GM23338 (cell line): Measurements from ENCODE around the gene HCRTR1. TPM values are rescaled to one million over a fixed set of nuclear protein-coding genes. Genes with fewer than 3 reads are reported as not detected.

ENCODE experiments used
- ATAC-seq: fragments of 200-7000 bp; cut with Tn5 transposase; 3 replicates; pipeline ENCODE4 v1.9.1; 2020
- DNase-seq: peaks from one replicate; pipeline ENCODE4 v3.0.0-alpha.2; 2015; ENCODE audit warnings: low spot score
- H2AFZ ChIP-seq: fragments of 200-600 bp; sonication (generic); 2 replicates; pipeline ENCODE4 v1.8.0; 2016; ENCODE audit warnings: antibody characterized with exemption, mild to moderate bottlenecking, moderate library complexity
- H3F3A ChIP-seq: fragments of 200-600 bp; sonication (generic); replicated peaks from 2 replicates; pipeline ENCODE4 v1.8.0; 2017; ENCODE audit warnings: antibody characterized with exemption, mixed run types, low read depth
- H3K27ac ChIP-seq: fragments of 200-600 bp; sonication (generic); 2 replicates; pipeline ENCODE4 v1.6.1; 2016; ENCODE audit warnings: low read depth
- H3K27me3 ChIP-seq: fragments of 200-600 bp; sonication (generic); 2 replicates; pipeline ENCODE4 v1.8.0; 2016; ENCODE audit warnings: mild to moderate bottlenecking, mixed run types, moderate library complexity; ENCODE audit not compliant: insufficient read depth
- H3K36me3 ChIP-seq: fragments of 200-600 bp; sonication (generic); 2 replicates; pipeline ENCODE4 v1.8.0; 2016; ENCODE audit warnings: mild to moderate bottlenecking; ENCODE audit not compliant: insufficient read depth
- H3K4me1 ChIP-seq: fragments of 200-600 bp; sonication (generic); 2 replicates; pipeline ENCODE4 v1.8.0; 2016; ENCODE audit warnings: mild to moderate bottlenecking, moderate library complexity; ENCODE audit not compliant: insufficient read depth
- H3K4me2 ChIP-seq: fragments of 200-600 bp; sonication (generic); 2 replicates; pipeline ENCODE4 v1.7.1; 2017; ENCODE audit warnings: mixed run types
- H3K4me3 ChIP-seq: fragments of 200-600 bp; sonication (generic); 2 replicates; pipeline ENCODE4 v1.6.1; 2016; ENCODE audit warnings: mixed run types
- H3K79me2 ChIP-seq: fragments of 200-600 bp; sonication (generic); replicated peaks from 2 replicates; pipeline ENCODE4 v1.8.0; 2017; ENCODE audit warnings: mild to moderate bottlenecking; ENCODE audit not compliant: insufficient read depth
- H3K9me2 ChIP-seq: fragments of 200-600 bp; sonication (generic); 2 replicates; pipeline ENCODE4 v1.8.0; 2017; ENCODE audit not compliant: insufficient read depth
- H4K20me1 ChIP-seq: fragments of 200-600 bp; sonication (generic); replicated peaks from 2 replicates; pipeline ENCODE4 v1.8.0; 2017; ENCODE audit warnings: mild to moderate bottlenecking; ENCODE audit not compliant: insufficient read depth
- H3K27ac Mint-ChIP-seq: 2 replicates; pipeline ENCODE4 v1.8.0; 2020; ENCODE audit warnings: inconsistent platforms, mild to moderate bottlenecking, moderate library complexity, mixed read lengths
- H3K27me3 Mint-ChIP-seq: 3 replicates; pipeline ENCODE4 v1.8.0; 2022; ENCODE audit warnings: low read depth, mild to moderate bottlenecking, moderate library complexity, mixed read lengths, inconsistent platforms; ENCODE audit not compliant: insufficient read depth, poor library complexity
- H3K36me3 Mint-ChIP-seq: 3 replicates; pipeline ENCODE4 v1.8.0; 2021; ENCODE audit warnings: low read depth, mild to moderate bottlenecking, inconsistent platforms, moderate library complexity, mixed read lengths
- H3K4me1 Mint-ChIP-seq: 3 replicates; pipeline ENCODE4 v1.8.0; 2020; ENCODE audit warnings: mild to moderate bottlenecking, inconsistent platforms, mixed read lengths
- H3K4me3 Mint-ChIP-seq: 3 replicates; pipeline ENCODE4 v1.8.0; 2021; ENCODE audit warnings: moderate library complexity, mild to moderate bottlenecking, inconsistent platforms, mixed read lengths
- H3K9me3 Mint-ChIP-seq: 3 replicates; pipeline ENCODE4 v1.8.0; 2020; ENCODE audit warnings: moderate library complexity, mild to moderate bottlenecking, inconsistent platforms, mixed read lengths
- CREB1 ChIP-seq: fragments of 250-450 bp; sonication (Bioruptor Pico); IDR thresholded peaks from 2 replicates; pipeline ENCODE4 v1.5.0; 2020; ENCODE audit warnings: low read depth, mild to moderate bottlenecking, moderate library complexity
- CTCF ChIP-seq, 2 experiments: fragments of 200-600 bp in 1 of 2; sonication (generic) in 1 of 2; conservative IDR thresholded peaks; 2 replicates each; pipeline versions ENCODE4 v1.5.1 to v1.6.1; 2016 to 2017; ENCODE audit warnings: antibody characterized with exemption in 2 of 2, low read depth in 2 of 2, mild to moderate bottlenecking in 2 of 2, moderate library complexity in 1 of 2
- ETS1 ChIP-seq: IDR thresholded peaks from 2 replicates; pipeline ENCODE4 v1.6.1; 2016; ENCODE audit warnings: antibody characterized with exemption
- EZH2 ChIP-seq: fragments of 200-600 bp; sonication (generic); IDR thresholded peaks from one replicate; pipeline ENCODE4 v1.8.0; 2017; ENCODE audit warnings: antibody characterized with exemption, mild to moderate bottlenecking, low read depth; ENCODE audit not compliant: unreplicated experiment
- JUNB ChIP-seq: IDR thresholded peaks from one replicate; pipeline ENCODE4 v1.6.1; 2016; ENCODE audit warnings: antibody characterized with exemption; ENCODE audit not compliant: unreplicated experiment
- NANOG ChIP-seq: IDR thresholded peaks from 2 replicates; pipeline ENCODE4 v1.6.1; 2016; ENCODE audit warnings: antibody characterized with exemption, borderline replicate concordance
- POLR2AphosphoS5 ChIP-seq: IDR thresholded peaks from 2 replicates; pipeline ENCODE4 v1.6.1; 2016; ENCODE audit warnings: antibody characterized with exemption, low read depth
- ZNF331 ChIP-seq: fragments of 250-450 bp; sonication (Bioruptor Pico); IDR thresholded peaks from 2 replicates; pipeline ENCODE4 v1.5.0; 2020; ENCODE audit warnings: low read depth, mild to moderate bottlenecking, moderate library complexity
- polyA plus RNA-seq: library from polyadenylated mRNA; unstranded; fragments of >200 nt; fragmentation: Nextera tagmentation; extraction: Ambion mirVana; gene quantifications from 2 replicates; pipeline ENCODE4 v1.2.1, GENCODE V29; 2016
- total RNA-seq: library from RNA; depleted of rRNA; stranded (reverse); fragments of >200 nt; shearing (Covaris generic); gene quantifications from 2 replicates; pipeline ENCODE4 v1.2.3, GENCODE V29; 2014
- TF ChIP-seq, protein P1 (sequence below): fragments of 250-450 bp; sonication (Bioruptor Pico); IDR thresholded peaks from 2 replicates; pipeline ENCODE4 v1.5.0; 2020; ENCODE audit warnings: mild to moderate bottlenecking, moderate library complexity

The HCRTR1 gene
- total and polyA plus RNA-seq, 2 experiments from 2014 or later = 0.15 to 1.0 TPM

DNA sequence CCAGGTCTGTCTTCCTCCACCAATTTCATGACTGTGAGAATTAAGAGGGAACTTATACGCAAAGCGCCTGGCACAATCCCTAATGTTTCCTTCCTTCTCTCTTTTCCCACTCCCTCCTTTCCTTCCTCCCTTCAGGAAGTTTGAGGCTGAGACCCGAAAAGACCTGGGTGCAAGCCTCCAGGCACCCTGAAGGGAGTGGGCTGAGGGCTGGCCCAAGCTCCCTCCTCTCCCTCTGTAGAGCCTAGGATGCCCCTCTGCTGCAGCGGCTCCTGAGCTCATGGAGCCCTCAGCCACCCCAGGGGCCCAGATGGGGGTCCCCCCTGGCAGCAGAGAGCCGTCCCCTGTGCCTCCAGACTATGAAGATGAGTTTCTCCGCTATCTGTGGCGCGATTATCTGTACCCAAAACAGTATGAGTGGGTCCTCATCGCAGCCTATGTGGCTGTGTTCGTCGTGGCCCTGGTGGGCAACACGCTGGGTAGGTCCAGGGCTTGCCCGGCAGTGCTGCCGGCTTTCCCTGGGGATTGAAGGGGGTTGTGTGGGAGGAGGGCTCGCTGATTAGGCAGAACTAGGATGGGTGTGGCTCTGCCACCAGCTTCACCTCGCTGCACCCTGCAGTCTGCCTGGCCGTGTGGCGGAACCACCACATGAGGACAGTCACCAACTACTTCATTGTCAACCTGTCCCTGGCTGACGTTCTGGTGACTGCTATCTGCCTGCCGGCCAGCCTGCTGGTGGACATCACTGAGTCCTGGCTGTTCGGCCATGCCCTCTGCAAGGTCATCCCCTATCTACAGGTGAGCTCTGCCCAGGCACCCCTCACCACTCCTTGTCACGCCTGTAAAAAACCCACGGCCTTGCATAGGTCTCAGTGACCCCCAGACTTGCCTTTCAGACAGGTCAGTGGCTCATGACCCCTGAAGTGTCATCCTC lies 1.7 kb downstream of the HCRTR1 start:
- Mint-ChIP-seq H3K9me3 (no peaks in the 10 kb centered on the region), H3K4me1 (peaks cover 9% of the 10 kb centered on the region), H3K36me3 (no peaks in the 10 kb centered on the region), H3K4me3 (peak overlapping the region; percentile 62; the same call in 2 of the 3 replicates), H3K27ac (no peak overlapping the region; the same call in 1 of the 2 replicates), H3K27me3 (peaks cover 19% of the 10 kb centered on the region)
- no peak overlapping the region for H3K4me3 ChIP-seq
- no peaks in the 10 kb centered on the region for H3K4me1 ChIP-seq
- no peak overlapping the region for H3K4me2 ChIP-seq
- no peak for ATAC-seq
- no peaks in the 10 kb centered on the region for H3F3A ChIP-seq
- TF ChIP-seq CREB1 = no peak
- TF ChIP-seq ETS1 = no peak
- TF ChIP-seq EZH2 = no peak
- TF ChIP-seq CTCF (conservative IDR thresholded peaks at IDR 0.05; ENCODE audit: low read depth in 2 of 2) = no peak
- no peak for TF ChIP-seq ZNF331 (CRISPR knock-in tag)
- no peak for TF ChIP-seq NANOG
- TF ChIP-seq JUNB = no peak
- TF ChIP-seq POLR2AphosphoS5 = no peak
- TF ChIP-seq, protein P1, sequence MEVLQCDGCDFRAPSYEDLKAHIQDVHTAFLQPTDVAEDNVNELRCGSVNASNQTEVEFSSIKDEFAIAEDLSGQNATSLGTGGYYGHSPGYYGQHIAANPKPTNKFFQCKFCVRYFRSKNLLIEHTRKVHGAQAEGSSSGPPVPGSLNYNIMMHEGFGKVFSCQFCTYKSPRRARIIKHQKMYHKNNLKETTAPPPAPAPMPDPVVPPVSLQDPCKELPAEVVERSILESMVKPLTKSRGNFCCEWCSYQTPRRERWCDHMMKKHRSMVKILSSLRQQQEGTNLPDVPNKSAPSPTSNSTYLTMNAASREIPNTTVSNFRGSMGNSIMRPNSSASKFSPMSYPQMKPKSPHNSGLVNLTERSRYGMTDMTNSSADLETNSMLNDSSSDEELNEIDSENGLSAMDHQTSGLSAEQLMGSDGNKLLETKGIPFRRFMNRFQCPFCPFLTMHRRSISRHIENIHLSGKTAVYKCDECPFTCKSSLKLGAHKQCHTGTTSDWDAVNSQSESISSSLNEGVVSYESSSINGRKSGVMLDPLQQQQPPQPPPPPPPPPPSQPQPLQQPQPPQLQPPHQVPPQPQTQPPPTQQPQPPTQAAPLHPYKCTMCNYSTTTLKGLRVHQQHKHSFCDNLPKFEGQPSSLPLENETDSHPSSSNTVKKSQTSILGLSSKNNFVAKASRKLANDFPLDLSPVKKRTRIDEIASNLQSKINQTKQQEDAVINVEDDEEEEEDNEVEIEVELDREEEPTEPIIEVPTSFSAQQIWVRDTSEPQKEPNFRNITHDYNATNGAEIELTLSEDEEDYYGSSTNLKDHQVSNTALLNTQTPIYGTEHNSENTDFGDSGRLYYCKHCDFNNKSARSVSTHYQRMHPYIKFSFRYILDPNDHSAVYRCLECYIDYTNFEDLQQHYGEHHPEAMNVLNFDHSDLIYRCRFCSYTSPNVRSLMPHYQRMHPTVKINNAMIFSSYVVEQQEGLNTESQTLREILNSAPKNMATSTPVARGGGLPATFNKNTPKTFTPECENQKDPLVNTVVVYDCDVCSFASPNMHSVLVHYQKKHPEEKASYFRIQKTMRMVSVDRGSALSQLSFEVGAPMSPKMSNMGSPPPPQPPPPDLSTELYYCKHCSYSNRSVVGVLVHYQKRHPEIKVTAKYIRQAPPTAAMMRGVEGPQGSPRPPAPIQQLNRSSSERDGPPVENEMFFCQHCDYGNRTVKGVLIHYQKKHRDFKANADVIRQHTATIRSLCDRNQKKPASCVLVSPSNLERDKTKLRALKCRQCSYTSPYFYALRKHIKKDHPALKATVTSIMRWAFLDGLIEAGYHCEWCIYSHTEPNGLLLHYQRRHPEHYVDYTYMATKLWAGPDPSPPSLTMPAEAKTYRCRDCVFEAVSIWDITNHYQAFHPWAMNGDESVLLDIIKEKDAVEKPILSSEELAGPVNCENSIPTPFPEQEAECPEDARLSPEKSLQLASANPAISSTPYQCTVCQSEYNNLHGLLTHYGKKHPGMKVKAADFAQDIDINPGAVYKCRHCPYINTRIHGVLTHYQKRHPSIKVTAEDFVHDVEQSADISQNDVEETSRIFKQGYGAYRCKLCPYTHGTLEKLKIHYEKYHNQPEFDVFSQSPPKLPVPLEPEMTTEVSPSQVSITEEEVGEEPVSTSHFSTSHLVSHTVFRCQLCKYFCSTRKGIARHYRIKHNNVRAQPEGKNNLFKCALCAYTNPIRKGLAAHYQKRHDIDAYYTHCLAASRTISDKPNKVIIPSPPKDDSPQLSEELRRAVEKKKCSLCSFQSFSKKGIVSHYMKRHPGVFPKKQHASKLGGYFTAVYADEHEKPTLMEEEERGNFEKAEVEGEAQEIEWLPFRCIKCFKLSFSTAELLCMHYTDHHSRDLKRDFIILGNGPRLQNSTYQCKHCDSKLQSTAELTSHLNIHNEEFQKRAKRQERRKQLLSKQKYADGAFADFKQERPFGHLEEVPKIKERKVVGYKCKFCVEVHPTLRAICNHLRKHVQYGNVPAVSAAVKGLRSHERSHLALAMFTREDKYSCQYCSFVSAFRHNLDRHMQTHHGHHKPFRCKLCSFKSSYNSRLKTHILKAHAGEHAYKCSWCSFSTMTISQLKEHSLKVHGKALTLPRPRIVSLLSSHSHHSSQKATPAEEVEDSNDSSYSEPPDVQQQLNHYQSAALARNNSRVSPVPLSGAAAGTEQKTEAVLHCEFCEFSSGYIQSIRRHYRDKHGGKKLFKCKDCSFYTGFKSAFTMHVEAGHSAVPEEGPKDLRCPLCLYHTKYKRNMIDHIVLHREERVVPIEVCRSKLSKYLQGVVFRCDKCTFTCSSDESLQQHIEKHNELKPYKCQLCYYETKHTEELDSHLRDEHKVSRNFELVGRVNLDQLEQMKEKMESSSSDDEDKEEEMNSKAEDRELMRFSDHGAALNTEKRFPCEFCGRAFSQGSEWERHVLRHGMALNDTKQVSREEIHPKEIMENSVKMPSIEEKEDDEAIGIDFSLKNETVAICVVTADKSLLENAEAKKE (CRISPR knock-in tag) = no peak
- H2AFZ ChIP-seq = no peak overlapping the region
- no peak for DNase-seq
- no peaks in the 10 kb centered on the region for H3K79me2 ChIP-seq
- H3K27ac ChIP-seq = no peak overlapping the region
- no peaks in the 10 kb centered on the region for H3K36me3 ChIP-seq
- H3K9me2 ChIP-seq = no peaks in the 10 kb centered on the region
- H4K20me1 ChIP-seq = no peaks in the 10 kb centered on the region
- H3K27me3 ChIP-seq = peaks cover 25% of the 10 kb centered on the region
